A549 treated with CORT108297 at 1 μM for 4 hours (cell line): ENCODE results near the gene PLGLB2. TPM values are rescaled to one million over a fixed set of nuclear protein-coding genes. Genes with fewer than 3 reads are reported as not detected.

ENCODE experiments used
- total RNA-seq: library from RNA; stranded (reverse); fragments of 200-300 nt; extraction: Qiagen RNA extraction; gene quantifications from 5 replicates; pipeline ENCODE4 v1.2.3, GENCODE V29; 2022

PLGLB2 gene
- total RNA-seq: 0.13 to 0.35 TPM (median 0.25 TPM) in 4 of 5 replicates, not detected in the other

GRCh38 chr2:87747791-87748190 lies at the start of gene PLGLB2:
Gene PLGLB2, plus strand, starts transcription at chr2:87748087. Its CDS starts 67 bp downstream, at chr2:87748154.

Other genes with a start within 250 kb of the PLGLB2 start
- gene RGPD2, start 77.7 kb downstream of the PLGLB2 start, total RNA-seq: 0.16 to 0.87 TPM in 2 of 5 replicates, not detected in the others